HepG2 (cell line): ENCODE results near the gene FKBP9. TPM values are rescaled to one million over a fixed set of nuclear protein-coding genes. Genes with fewer than 3 reads are reported as not detected.

Experiments used
- ATAD3A ChIP-seq: sonication (generic); formaldehyde crosslinking; IDR thresholded peaks from 2 replicates; pipeline ENCODE4 v1.4.0; 2020; ENCODE audit warnings: missing genetic modification reagents
- ATF1 ChIP-seq: IDR thresholded peaks from 2 replicates; pipeline ENCODE4 v1.6.1; 2016; ENCODE audit warnings: mild to moderate bottlenecking, control low read depth
- BCL6 ChIP-seq: IDR thresholded peaks from 2 replicates; pipeline ENCODE4 v1.6.1; 2016; ENCODE audit warnings: missing genetic modification reagents, missing compliant biosample characterization
- CREM ChIP-seq, 2 experiments: sonication (generic) in 1 of 2; formaldehyde crosslinking in 1 of 2; IDR thresholded peaks; 2 replicates each; pipeline versions ENCODE4 v1.4.0 to v1.6.1; 2016 to 2020; ENCODE audit warnings: antibody characterized with exemption in 1 of 2, mild to moderate bottlenecking in 1 of 2, missing genetic modification reagents in 1 of 2
- FOXJ3 ChIP-seq: sonication (generic); formaldehyde crosslinking; IDR thresholded peaks from 2 replicates; pipeline ENCODE4 v1.4.0; 2020; ENCODE audit warnings: missing genetic modification reagents, mild to moderate bottlenecking, borderline replicate concordance
- FOXK1 ChIP-seq: sonication (generic); formaldehyde crosslinking; IDR thresholded peaks from 2 replicates; pipeline ENCODE4 v1.4.0; 2020; ENCODE audit warnings: low read depth, missing genetic modification reagents, borderline replicate concordance
- FOXO1 ChIP-seq: sonication (generic); formaldehyde crosslinking; IDR thresholded peaks from 2 replicates; pipeline ENCODE4 v1.4.0; 2020; ENCODE audit warnings: missing genetic modification reagents
- FOXP1 ChIP-seq, 2 experiments: fragments of 450-650 bp in 1 of 2; IDR thresholded peaks; 2 replicates each; pipeline ENCODE4 v1.6.1; 2017 to 2018; ENCODE audit warnings: antibody characterized with exemption in 1 of 2
- GTF2F1 ChIP-seq: fragments of 150-350 bp; IDR thresholded peaks from 2 replicates; pipeline ENCODE4 v1.6.1; 2014; ENCODE audit warnings: low read length
- KAT2B ChIP-seq: fragments of 150-350 bp; IDR thresholded peaks from 2 replicates; pipeline ENCODE4 v1.6.1; 2014; ENCODE audit warnings: low read depth, low read length, borderline replicate concordance
- KAT8 ChIP-seq: IDR thresholded peaks from 2 replicates; pipeline ENCODE4 v1.6.1; 2016; ENCODE audit warnings: missing genetic modification reagents, missing compliant biosample characterization
- KLF16 ChIP-seq, 2 experiments: sonication (generic) in 1 of 2; formaldehyde crosslinking in 1 of 2; IDR thresholded peaks; 2 replicates each; pipeline versions ENCODE4 v1.6.1 to v1.8.0; 2016 to 2023; ENCODE audit warnings: missing genetic modification reagents in 2 of 2, missing compliant biosample characterization in 1 of 2
- MAFF ChIP-seq: IDR thresholded peaks from 2 replicates; pipeline ENCODE4 v1.6.1; 2011; ENCODE audit warnings: low read depth, low read length, improper control_type of control experiment
- MED1 ChIP-seq: sonication (generic); formaldehyde crosslinking; IDR thresholded peaks from 2 replicates; pipeline ENCODE4 v1.4.0; 2020; ENCODE audit warnings: missing genetic modification reagents
- MEF2D ChIP-seq: sonication (generic); formaldehyde crosslinking; IDR thresholded peaks from 2 replicates; pipeline ENCODE4 v1.5.1; 2020; ENCODE audit warnings: mild to moderate bottlenecking, missing genetic modification reagents
- NCOA2 ChIP-seq: sonication (generic); formaldehyde crosslinking; IDR thresholded peaks from 2 replicates; pipeline ENCODE4 v1.8.0; 2022; ENCODE audit warnings: inconsistent platforms
- NFIC ChIP-seq: IDR thresholded peaks from 2 replicates; pipeline ENCODE4 v1.6.1; 2012; ENCODE audit warnings: mild to moderate bottlenecking, low read length, inconsistent platforms
- PAXIP1 ChIP-seq: sonication (generic); formaldehyde crosslinking; conservative IDR thresholded peaks from 2 replicates; pipeline ENCODE4 v1.4.0; 2020; ENCODE audit warnings: mild to moderate bottlenecking, missing genetic modification reagents, moderate library complexity
- PHF5A ChIP-seq: IDR thresholded peaks from one replicate; pipeline ENCODE4 v1.6.1; 2018; ENCODE audit warnings: low read depth, missing genetic modification reagents; ENCODE audit not compliant: unreplicated experiment
- RBM22 ChIP-seq: fragments of 200-400 bp; formaldehyde crosslinking; optimal IDR thresholded peaks from 2 replicates; pipeline ENCODE3; 2017; ENCODE audit warnings: mild to moderate bottlenecking, low read length, moderate library complexity
- REPIN1 ChIP-seq: sonication (generic); formaldehyde crosslinking; IDR thresholded peaks from 2 replicates; pipeline ENCODE4 v1.8.0; 2022; ENCODE audit warnings: missing genetic modification reagents, low read depth, mild to moderate bottlenecking, borderline replicate concordance
- RFX1 ChIP-seq: fragments of 450-650 bp; IDR thresholded peaks from 2 replicates; pipeline ENCODE4 v1.6.1; 2017
- THAP11 ChIP-seq: IDR thresholded peaks from 2 replicates; pipeline ENCODE4 v1.6.1; 2016; ENCODE audit warnings: missing biosample characterization, missing genetic modification reagents
- TOE1 ChIP-seq: sonication (generic); formaldehyde crosslinking; IDR thresholded peaks from 2 replicates; pipeline ENCODE4 v1.4.0; 2020; ENCODE audit warnings: mild to moderate bottlenecking, missing genetic modification reagents
- ZFP37 ChIP-seq: sonication (generic); formaldehyde crosslinking; IDR thresholded peaks from 2 replicates; pipeline ENCODE4 v1.4.0; 2020; ENCODE audit warnings: missing genetic modification reagents, borderline replicate concordance
- ZFP41 ChIP-seq: sonication (generic); formaldehyde crosslinking; IDR thresholded peaks from 2 replicates; pipeline ENCODE4 v1.4.0; 2020; ENCODE audit warnings: mild to moderate bottlenecking, missing genetic modification reagents, borderline replicate concordance
- ZNF335 ChIP-seq: sonication (generic); formaldehyde crosslinking; IDR thresholded peaks from 2 replicates; pipeline ENCODE4 v1.4.0; 2020; ENCODE audit warnings: missing genetic modification reagents
- ZNF562 ChIP-seq: sonication (generic); formaldehyde crosslinking; IDR thresholded peaks from 2 replicates; pipeline ENCODE4 v1.8.0; 2022; ENCODE audit warnings: missing genetic modification reagents, borderline replicate concordance
- ZNF614 ChIP-seq: IDR thresholded peaks from 2 replicates; pipeline ENCODE4 v1.6.1; 2018; ENCODE audit warnings: missing biosample characterization, missing genetic modification reagents, inconsistent platforms, borderline replicate concordance
- polyA plus RNA-seq, 8 experiments: library from polyadenylated mRNA; depleted of rRNA in 3 of 8; stranded (reverse) in 7 of 8; unstranded in 1 of 8; fragments of >200 nt; fragmentation: Illumina TruSeq in 4 of 8; extraction: Trizol in 4 of 8; gene quantifications; 2 replicates each; pipeline versions ENCODE4 v1.2.1 to v1.2.3, GENCODE V29; 2011 to 2016; ENCODE audit warnings: low read depth in 4 of 8, missing spikeins in 1 of 8, mixed read lengths in 1 of 8; ENCODE audit not compliant: insufficient read depth in 1 of 8
- total RNA-seq, 5 experiments: library from RNA; depleted of rRNA; stranded (reverse); fragments of >200 nt; fragmentation: Illumina TruSeq; extraction: Trizol; gene quantifications; 2 replicates each; pipeline ENCODE4 v1.2.3, GENCODE V29; 2016; ENCODE audit warnings: low read depth in 1 of 5

FKBP9 gene
- total and polyA plus RNA-seq, 2 of the 13 experiments (the other 11 are each of a cell fraction or from before 2014, with no cell fraction given) = 34.0 to 41.5 TPM

GRCh38 chr7:33044401-33044718, 87.1 kb downstream of the FKBP9 start (continued):
- TF ChIP-seq NFIC = 0 out of 2 replicates have a peak, but pooled peaks have one; percentile 50
- 0 out of 2 replicates have a peak, but pooled peaks have one; percentile 9 for TF ChIP-seq FOXO1
- peak; percentile 95 for TF ChIP-seq PAXIP1 (CRISPR knock-in tag)
- peak; percentile 1 for TF ChIP-seq RBM22
- 0 out of 2 replicates have a peak, but pooled peaks have one; percentile 24 for TF ChIP-seq BCL6 (CRISPR knock-in tag)
- no peak for TF ChIP-seq GTF2F1
- peak; percentile 60; the same call in 1 of the 2 replicates for TF ChIP-seq REPIN1
- peak; percentile 58; the same call in 1 of the 2 replicates for TF ChIP-seq FOXJ3
- no peak for TF ChIP-seq ZNF562 (CRISPR knock-in tag)
- TF ChIP-seq PHF5A = peak; percentile 21
- peak; percentile 28; the same call in 1 of the 2 replicates for TF ChIP-seq KAT8
- peak; percentile 47; the same call in 1 of the 2 replicates for TF ChIP-seq ZNF614 (CRISPR knock-in tag)
- peak; percentile 40; the same call in 1 of the 2 replicates for TF ChIP-seq FOXP1 (IDR thresholded peaks at IDR 0.05)
- TF ChIP-seq FOXP1 (CRISPR knock-in tag; IDR thresholded peaks at IDR 0.05) = peak; percentile 79
- TF ChIP-seq TOE1 (CRISPR knock-in tag) = 0 out of 2 replicates have a peak, but pooled peaks have one; percentile 56
- TF ChIP-seq NCOA2 (CRISPR knock-in tag) = peak; percentile 50; the same call in 1 of the 2 replicates
- no peak for TF ChIP-seq ATAD3A (CRISPR knock-in tag)
- no peak for TF ChIP-seq MEF2D (CRISPR knock-in tag)
- no peak for TF ChIP-seq KAT2B
- no peak for TF ChIP-seq ZFP37
- peak; percentile 37; the same call in 1 of the 2 replicates for TF ChIP-seq RFX1
- peak; percentile 50; the same call in 1 of the 2 replicates for TF ChIP-seq CREM (IDR thresholded peaks at IDR 0.05)
- no peak for TF ChIP-seq CREM (CRISPR knock-in tag; IDR thresholded peaks at IDR 0.05)
- TF ChIP-seq THAP11 = peak; percentile 37; the same call in 1 of the 2 replicates
- 0 out of 4 replicates have a peak, but pooled peaks of 1 of the 2 experiments have one; percentile 8 for TF ChIP-seq KLF16 (CRISPR knock-in tag; IDR thresholded peaks at IDR 0.05)
- TF ChIP-seq ZFP41 = no peak
- TF ChIP-seq MED1 (CRISPR knock-in tag) = 0 out of 2 replicates have a peak, but pooled peaks have one; percentile 21
- TF ChIP-seq FOXK1 (CRISPR knock-in tag) = peak; percentile 25; the same call in 1 of the 2 replicates
- no peak for TF ChIP-seq ZNF335 (CRISPR knock-in tag)
- no peak for TF ChIP-seq MAFF
- no peak for TF ChIP-seq ATF1 (CRISPR knock-in tag)
